ENCODE data around the gene NR1D1. TPM values are rescaled to one million over a fixed set of nuclear protein-coding genes. Genes with fewer than 3 reads are reported as not detected.

Gene NR1D1
- total and polyA plus RNA-seq, 2 of the 13 experiments (the other 11 are each of a cell fraction or from before 2014, with no cell fraction given), result 2.1 to 2.7 TPM

- TF ChIP-seq, protein P1, sequence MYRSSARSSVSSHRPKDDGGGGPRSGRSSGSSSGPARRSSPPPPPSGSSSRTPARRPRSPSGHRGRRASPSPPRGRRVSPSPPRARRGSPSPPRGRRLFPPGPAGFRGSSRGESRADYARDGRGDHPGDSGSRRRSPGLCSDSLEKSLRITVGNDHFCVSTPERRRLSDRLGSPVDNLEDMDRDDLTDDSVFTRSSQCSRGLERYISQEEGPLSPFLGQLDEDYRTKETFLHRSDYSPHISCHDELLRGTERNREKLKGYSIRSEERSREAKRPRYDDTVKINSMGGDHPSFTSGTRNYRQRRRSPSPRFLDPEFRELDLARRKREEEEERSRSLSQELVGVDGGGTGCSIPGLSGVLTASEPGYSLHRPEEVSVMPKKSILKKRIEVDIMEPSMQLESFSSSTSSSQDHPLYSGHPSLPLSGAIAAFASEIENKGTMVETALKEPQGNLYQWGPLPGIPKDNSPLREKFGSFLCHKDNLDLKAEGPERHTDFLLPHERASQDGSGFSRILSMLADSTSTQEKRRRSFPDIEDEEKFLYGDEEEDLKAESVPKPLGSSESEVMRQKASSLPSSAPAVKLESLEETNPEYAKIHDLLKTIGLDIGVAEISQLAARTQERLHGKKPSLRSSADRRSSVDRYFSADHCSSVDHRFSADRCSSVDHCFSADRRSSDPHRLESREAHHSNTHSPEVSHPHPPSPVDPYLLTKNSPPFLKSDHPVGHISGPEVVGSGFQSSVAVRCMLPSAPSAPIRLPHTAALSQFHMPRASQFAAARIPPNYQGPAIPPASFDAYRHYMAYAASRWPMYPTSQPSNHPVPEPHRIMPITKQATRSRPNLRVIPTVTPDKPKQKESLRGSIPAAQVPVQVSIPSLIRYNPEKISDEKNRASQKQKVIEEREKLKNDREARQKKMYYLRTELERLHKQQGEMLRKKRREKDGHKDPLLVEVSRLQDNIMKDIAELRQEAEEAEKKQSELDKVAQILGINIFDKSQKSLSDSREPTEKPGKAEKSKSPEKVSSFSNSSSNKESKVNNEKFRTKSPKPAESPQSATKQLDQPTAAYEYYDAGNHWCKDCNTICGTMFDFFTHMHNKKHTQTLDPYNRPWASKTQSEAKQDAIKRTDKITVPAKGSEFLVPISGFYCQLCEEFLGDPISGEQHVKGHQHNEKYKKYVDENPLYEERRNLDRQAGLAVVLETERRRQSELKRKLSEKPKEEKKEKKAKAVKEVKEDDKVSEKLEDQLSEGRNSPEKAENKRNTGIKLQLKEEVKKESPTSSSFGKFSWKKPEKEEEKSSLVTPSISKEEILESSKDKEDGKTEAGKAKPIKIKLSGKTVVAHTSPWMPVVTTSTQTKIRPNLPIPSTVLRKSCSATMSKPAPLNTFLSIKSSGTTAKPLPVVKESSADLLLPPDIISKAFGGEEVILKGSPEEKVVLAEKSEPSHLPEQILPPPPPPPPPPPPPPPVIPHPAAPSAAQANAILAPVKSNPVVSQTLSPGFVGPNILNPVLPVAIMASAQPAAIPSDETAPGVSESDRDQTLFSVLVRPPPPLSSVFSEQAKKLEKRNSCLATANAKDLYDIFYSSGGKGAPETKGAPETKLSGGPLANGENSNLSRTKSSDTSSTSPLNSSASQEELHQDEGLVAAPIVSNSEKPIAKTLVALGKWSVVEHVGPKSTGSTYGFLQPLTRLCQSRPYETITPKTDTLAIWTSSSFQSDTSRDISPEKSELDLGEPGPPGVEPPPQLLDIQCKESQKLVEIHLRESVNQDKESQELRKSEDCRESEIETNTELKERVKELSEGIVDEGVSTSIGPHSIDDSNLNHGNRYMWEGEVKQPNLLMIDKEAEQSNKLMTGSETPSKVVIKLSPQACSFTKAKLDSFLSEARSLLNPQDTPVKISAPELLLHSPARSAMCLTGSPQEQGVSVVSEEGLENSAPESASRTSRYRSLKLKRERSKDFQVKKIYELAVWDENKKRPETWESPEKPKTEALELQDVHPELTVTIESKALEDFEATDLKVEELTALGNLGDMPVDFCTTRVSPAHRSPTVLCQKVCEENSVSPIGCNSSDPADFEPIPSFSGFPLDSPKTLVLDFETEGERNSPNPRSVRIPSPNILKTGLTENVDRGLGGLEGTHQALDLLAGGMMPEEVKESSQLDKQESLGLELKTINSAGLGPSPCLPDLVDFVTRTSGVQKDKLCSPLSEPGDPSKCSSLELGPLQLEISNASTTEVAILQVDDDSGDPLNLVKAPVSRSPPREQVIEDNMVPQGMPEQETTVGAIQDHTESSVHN (CRISPR knock-in tag; IDR thresholded peaks at IDR 0.05), result no peak
- TF ChIP-seq ZSCAN31 (CRISPR knock-in tag; IDR thresholded peaks at IDR 0.05; ENCODE audit: low read depth), result no peak
- TF ChIP-seq, protein P2, sequence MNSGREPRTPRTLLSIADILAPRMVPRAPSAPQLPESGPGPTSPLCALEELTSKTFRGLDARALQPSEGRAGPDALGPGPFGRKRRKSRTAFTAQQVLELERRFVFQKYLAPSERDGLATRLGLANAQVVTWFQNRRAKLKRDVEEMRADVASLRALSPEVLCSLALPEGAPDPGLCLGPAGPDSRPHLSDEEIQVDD (CRISPR knock-in tag; IDR thresholded peaks at IDR 0.05; ENCODE audit: borderline replicate concordance), result no peak
- no peak; the same call in 1 of the 2 replicates for TF ChIP-seq GABPB1 (CRISPR knock-in tag; IDR thresholded peaks at IDR 0.05)
- TF ChIP-seq SPEN (CRISPR knock-in tag; IDR thresholded peaks at IDR 0.05; ENCODE audit: low read depth), result no peak; the same call in 1 of the 2 replicates
- no peak for TF ChIP-seq IKZF4 (CRISPR knock-in tag; IDR thresholded peaks at IDR 0.05; ENCODE audit: borderline replicate concordance, low read depth, not compliant biosample characterization)
- TF ChIP-seq MXD4 (CRISPR knock-in tag; IDR thresholded peaks at IDR 0.05), result no peak
- no peak for TF ChIP-seq ZKSCAN1 (IDR thresholded peaks at IDR 0.05; ENCODE audit: low read length)
- TF ChIP-seq ZNF619 (CRISPR knock-in tag; IDR thresholded peaks at IDR 0.05), result no peak
- TF ChIP-seq HOXA5 (CRISPR knock-in tag; IDR thresholded peaks at IDR 0.05), result no peak; the same call in none of the 2 replicates
- TF ChIP-seq ZKSCAN8 (CRISPR knock-in tag; IDR thresholded peaks at IDR 0.05; ENCODE audit: borderline replicate concordance), result no peak
- no peak for TF ChIP-seq HOXD1 (CRISPR knock-in tag; IDR thresholded peaks at IDR 0.05)
- TF ChIP-seq TSC22D2 (CRISPR knock-in tag; IDR thresholded peaks at IDR 0.05; ENCODE audit: borderline replicate concordance), result no peak; the same call in 1 of the 2 replicates
- no peak; the same call in 1 of the 2 replicates for TF ChIP-seq ZNF550 (CRISPR knock-in tag; IDR thresholded peaks at IDR 0.05; ENCODE audit: borderline replicate concordance)
- peak; percentile 69 for TF ChIP-seq RBM22 (optimal IDR thresholded peaks at IDR 0.05; ENCODE audit: low read length)
- TF ChIP-seq ZNF543 (CRISPR knock-in tag; IDR thresholded peaks at IDR 0.05), result no peak; the same call in 1 of the 2 replicates
- no peak; the same call in 1 of the 2 replicates for TF ChIP-seq ZNF232 (CRISPR knock-in tag; IDR thresholded peaks at IDR 0.05; ENCODE audit: borderline replicate concordance)
- TF ChIP-seq, protein P3, sequence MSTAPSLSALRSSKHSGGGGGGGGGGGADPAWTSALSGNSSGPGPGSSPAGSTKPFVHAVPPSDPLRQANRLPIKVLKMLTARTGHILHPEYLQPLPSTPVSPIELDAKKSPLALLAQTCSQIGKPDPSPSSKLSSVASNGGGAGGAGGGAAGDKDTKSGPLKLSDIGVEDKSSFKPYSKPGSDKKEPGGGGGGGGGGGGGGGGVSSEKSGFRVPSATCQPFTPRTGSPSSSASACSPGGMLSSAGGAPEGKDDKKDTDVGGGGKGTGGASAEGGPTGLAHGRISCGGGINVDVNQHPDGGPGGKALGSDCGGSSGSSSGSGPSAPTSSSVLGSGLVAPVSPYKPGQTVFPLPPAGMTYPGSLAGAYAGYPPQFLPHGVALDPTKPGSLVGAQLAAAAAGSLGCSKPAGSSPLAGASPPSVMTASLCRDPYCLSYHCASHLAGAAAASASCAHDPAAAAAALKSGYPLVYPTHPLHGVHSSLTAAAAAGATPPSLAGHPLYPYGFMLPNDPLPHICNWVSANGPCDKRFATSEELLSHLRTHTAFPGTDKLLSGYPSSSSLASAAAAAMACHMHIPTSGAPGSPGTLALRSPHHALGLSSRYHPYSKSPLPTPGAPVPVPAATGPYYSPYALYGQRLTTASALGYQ (CRISPR knock-in tag; IDR thresholded peaks at IDR 0.05), result no peak
- no peak for TF ChIP-seq DNMT3B (CRISPR knock-in tag; conservative IDR thresholded peaks at IDR 0.05)
These were observed 22.8 kb upstream of the NR1D1 start (continued) for GRCh38 chr17:40122999-40123810.
